Astrocyte (in vitro differentiated cells and primary cell): ENCODE measurements around the gene AQP12B. TPM values are rescaled to one million over a fixed set of nuclear protein-coding genes. Genes with fewer than 3 reads are reported as not detected.

Experiments used
- DNase-seq: peaks from one replicate; pipeline ENCODE4 v3.0.0-alpha.2; 2010; ENCODE audit warnings: low read depth
- FAIRE-seq: peaks from 2 replicates; lab custom pipeline; 2011; peaks lifted over from hg19 to GRCh38; lab: Jason Lieb, UNC
- H2AFZ ChIP-seq: 2 replicates; pipeline ENCODE4 v1.6.0; 2012; ENCODE audit warnings: low read depth, low read length, inconsistent platforms
- H3K27ac ChIP-seq: 2 replicates; pipeline ENCODE4 v1.5.1; 2011; ENCODE audit warnings: low read depth, low read length, inconsistent platforms
- H3K27me3 ChIP-seq: 2 replicates; pipeline ENCODE4 v1.6.0; 2011; ENCODE audit warnings: low read length, inconsistent platforms; ENCODE audit not compliant: insufficient read depth
- H3K36me3 ChIP-seq: 2 replicates; pipeline ENCODE4 v1.5.1; 2011; ENCODE audit warnings: low read length, inconsistent platforms; ENCODE audit not compliant: insufficient read depth
- H3K4me1 ChIP-seq: 2 replicates; pipeline ENCODE4 v1.5.1; 2011; ENCODE audit warnings: low read length, inconsistent platforms; ENCODE audit not compliant: insufficient read depth
- H3K4me2 ChIP-seq: 2 replicates; pipeline ENCODE4 v1.6.0; 2012; ENCODE audit warnings: low read length, inconsistent platforms
- H3K4me3 ChIP-seq: 2 replicates; pipeline ENCODE4 v1.5.1; 2011; ENCODE audit warnings: low read depth, mild to moderate bottlenecking, low read length, inconsistent platforms; ENCODE audit not compliant: insufficient read depth
- H3K79me2 ChIP-seq: 2 replicates; pipeline ENCODE4 v1.6.0; 2012; ENCODE audit warnings: mild to moderate bottlenecking, low read length, inconsistent platforms; ENCODE audit not compliant: insufficient read depth
- H3K9ac ChIP-seq: 2 replicates; pipeline ENCODE4 v1.6.0; 2012; ENCODE audit warnings: mild to moderate bottlenecking, low read length, inconsistent platforms
- H3K9me3 ChIP-seq: 2 replicates; pipeline ENCODE4 v1.5.1; 2012; ENCODE audit warnings: low read depth, mild to moderate bottlenecking, low read length, inconsistent platforms; ENCODE audit not compliant: insufficient read depth
- H4K20me1 ChIP-seq: 2 replicates; pipeline ENCODE4 v1.6.0; 2012; ENCODE audit warnings: low read length, inconsistent platforms; ENCODE audit not compliant: insufficient read depth
- H3K27ac Mint-ChIP-seq: one replicate; pipeline ENCODE4 v1.8.0; 2021; ENCODE audit warnings: mild to moderate bottlenecking, mixed read lengths; ENCODE audit not compliant: unreplicated experiment
- H3K27me3 Mint-ChIP-seq: one replicate; pipeline ENCODE4 v1.8.0; 2021; ENCODE audit warnings: low read depth, mixed read lengths; ENCODE audit not compliant: unreplicated experiment
- H3K36me3 Mint-ChIP-seq: one replicate; pipeline ENCODE4 v1.8.0; 2021; ENCODE audit warnings: low read depth, mixed read lengths; ENCODE audit not compliant: unreplicated experiment
- H3K4me1 Mint-ChIP-seq: one replicate; pipeline ENCODE4 v1.8.0; 2021; ENCODE audit warnings: low read depth, mixed read lengths; ENCODE audit not compliant: unreplicated experiment
- H3K4me3 Mint-ChIP-seq: one replicate; pipeline ENCODE4 v1.8.0; 2021; ENCODE audit warnings: mild to moderate bottlenecking, moderate library complexity, mixed read lengths; ENCODE audit not compliant: unreplicated experiment
- H3K9me3 Mint-ChIP-seq: one replicate; pipeline ENCODE4 v1.8.0; 2021; ENCODE audit warnings: mild to moderate bottlenecking, mixed read lengths; ENCODE audit not compliant: unreplicated experiment
- EZH2 ChIP-seq: IDR thresholded peaks from 2 replicates; pipeline ENCODE4 v1.6.1; 2012; ENCODE audit warnings: mild to moderate bottlenecking, low read length, inconsistent platforms; ENCODE audit not compliant: insufficient read depth
- total RNA-seq: library from RNA; stranded (reverse); gene quantifications from 2 replicates; pipeline ENCODE4 v1.2.1, GENCODE V29; 2021
- TF ChIP-seq, protein P1 (sequence below): IDR thresholded peaks from 2 replicates; pipeline ENCODE4 v1.5.1; 2011; ENCODE audit warnings: low read depth, mild to moderate bottlenecking, inconsistent platforms, low read length, moderate library complexity; ENCODE audit not compliant: insufficient read depth

The AQP12B gene
- total RNA-seq, 1 donor from 2014 or later: not detected

DNA sequence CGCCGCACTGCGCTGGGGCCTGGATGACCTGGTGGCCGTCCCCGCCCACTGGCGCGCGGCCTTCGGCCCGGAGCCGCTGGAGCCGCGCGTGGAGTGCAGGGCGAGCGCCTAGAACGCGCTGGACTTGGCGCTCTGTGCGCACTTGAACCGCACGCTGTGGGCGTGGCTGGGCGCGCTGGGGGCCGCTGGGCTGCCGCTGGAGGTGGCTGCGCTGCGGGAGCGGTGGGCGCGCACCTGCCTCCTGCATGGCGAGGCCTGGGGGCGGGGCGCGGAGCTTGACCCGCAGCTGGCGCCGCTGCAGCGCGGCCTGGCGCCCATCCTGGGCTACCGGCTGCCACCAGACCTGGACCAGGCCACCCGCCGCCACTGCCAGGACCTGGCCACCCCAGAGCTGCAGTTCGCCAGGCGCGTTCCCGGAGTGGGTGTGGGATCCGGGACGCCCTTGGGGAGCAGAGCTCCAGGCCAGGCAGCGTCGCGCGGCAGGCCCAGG, 9.9 kb downstream of the AQP12B start:
- FAIRE-seq (no peak), DNase-seq (no peak)
- no peak overlapping the region for H3K9ac ChIP-seq
- H3K27me3 Mint-ChIP-seq: peaks cover 34% of the 10 kb centered on the region
- no peak overlapping the region for H3K4me3 ChIP-seq
- no peak overlapping the region for H3K27ac Mint-ChIP-seq
- H3K36me3 ChIP-seq: no peaks in the 10 kb centered on the region
- no peaks in the 10 kb centered on the region for H3K4me1 Mint-ChIP-seq
- peaks cover 24% of the 10 kb centered on the region for H3K27me3 ChIP-seq
- no peak for TF ChIP-seq EZH2
- TF ChIP-seq, protein P1, sequence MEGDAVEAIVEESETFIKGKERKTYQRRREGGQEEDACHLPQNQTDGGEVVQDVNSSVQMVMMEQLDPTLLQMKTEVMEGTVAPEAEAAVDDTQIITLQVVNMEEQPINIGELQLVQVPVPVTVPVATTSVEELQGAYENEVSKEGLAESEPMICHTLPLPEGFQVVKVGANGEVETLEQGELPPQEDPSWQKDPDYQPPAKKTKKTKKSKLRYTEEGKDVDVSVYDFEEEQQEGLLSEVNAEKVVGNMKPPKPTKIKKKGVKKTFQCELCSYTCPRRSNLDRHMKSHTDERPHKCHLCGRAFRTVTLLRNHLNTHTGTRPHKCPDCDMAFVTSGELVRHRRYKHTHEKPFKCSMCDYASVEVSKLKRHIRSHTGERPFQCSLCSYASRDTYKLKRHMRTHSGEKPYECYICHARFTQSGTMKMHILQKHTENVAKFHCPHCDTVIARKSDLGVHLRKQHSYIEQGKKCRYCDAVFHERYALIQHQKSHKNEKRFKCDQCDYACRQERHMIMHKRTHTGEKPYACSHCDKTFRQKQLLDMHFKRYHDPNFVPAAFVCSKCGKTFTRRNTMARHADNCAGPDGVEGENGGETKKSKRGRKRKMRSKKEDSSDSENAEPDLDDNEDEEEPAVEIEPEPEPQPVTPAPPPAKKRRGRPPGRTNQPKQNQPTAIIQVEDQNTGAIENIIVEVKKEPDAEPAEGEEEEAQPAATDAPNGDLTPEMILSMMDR: no peak
- no peaks in the 10 kb centered on the region for H3K36me3 Mint-ChIP-seq
- H3K4me2 ChIP-seq: no peak overlapping the region
- H3K4me3 Mint-ChIP-seq: no peak overlapping the region
- no peaks in the 10 kb centered on the region for H3K4me1 ChIP-seq
- no peaks in the 10 kb centered on the region for H3K79me2 ChIP-seq
- no peaks in the 10 kb centered on the region for H3K9me3 ChIP-seq
- H3K9me3 Mint-ChIP-seq: no peaks in the 10 kb centered on the region
- H3K27ac ChIP-seq: no peak overlapping the region
- H4K20me1 ChIP-seq: no peaks in the 10 kb centered on the region
- H2AFZ ChIP-seq: no peak overlapping the region

DNA sequence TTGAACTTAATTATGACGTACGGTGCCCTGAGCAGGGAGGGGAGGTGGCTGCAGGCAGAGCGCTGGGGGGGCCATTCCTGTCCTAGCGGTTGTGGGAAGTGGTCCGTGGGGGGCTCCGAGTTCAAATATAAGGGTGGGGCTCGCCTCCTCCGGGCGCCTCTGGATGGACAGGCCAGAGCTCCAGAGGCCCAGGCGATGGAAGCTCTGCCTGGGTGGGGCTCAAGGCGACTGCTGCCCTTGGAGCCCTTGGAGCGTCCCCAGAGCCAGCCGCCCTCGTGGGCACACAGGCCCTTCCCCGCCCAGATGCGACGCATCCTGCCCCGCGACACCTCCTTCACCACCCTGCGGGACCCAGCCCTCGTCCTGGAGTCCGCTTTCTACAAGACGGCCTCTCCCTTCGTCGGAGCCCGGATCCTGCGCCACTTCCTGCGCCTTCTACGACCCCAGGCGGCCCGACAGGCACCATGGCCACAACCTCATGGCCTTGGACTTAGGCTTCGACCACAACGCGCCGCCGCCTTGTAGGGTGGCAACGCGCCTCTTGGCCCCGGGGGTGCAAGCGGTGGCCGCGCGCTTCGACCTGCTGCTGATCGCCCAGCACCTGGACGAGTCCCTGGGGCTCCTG, 10.5 kb downstream of the AQP12B start:
- H3K4me2 ChIP-seq: no peak overlapping the region
- no peak for FAIRE-seq
- no peak overlapping the region for H3K4me3 ChIP-seq
- H3K36me3 Mint-ChIP-seq: no peaks in the 10 kb centered on the region
- H3K27me3 ChIP-seq: peaks cover 24% of the 10 kb centered on the region
- H3K9me3 Mint-ChIP-seq: no peaks in the 10 kb centered on the region
- no peak overlapping the region for H3K27ac ChIP-seq
- H3K9me3 ChIP-seq: no peaks in the 10 kb centered on the region
- H3K27ac Mint-ChIP-seq: no peak overlapping the region
- H3K9ac ChIP-seq: no peak overlapping the region
- no peak overlapping the region for H2AFZ ChIP-seq
- no peaks in the 10 kb centered on the region for H4K20me1 ChIP-seq
- no peak for TF ChIP-seq EZH2
- TF ChIP-seq, protein P1: no peak
- H3K27me3 Mint-ChIP-seq: peaks cover 34% of the 10 kb centered on the region
- no peaks in the 10 kb centered on the region for H3K79me2 ChIP-seq
- no peaks in the 10 kb centered on the region for H3K36me3 ChIP-seq
- H3K4me3 Mint-ChIP-seq: no peak overlapping the region
- no peaks in the 10 kb centered on the region for H3K4me1 Mint-ChIP-seq
- no peak for DNase-seq
- H3K4me1 ChIP-seq: no peaks in the 10 kb centered on the region

DNA sequence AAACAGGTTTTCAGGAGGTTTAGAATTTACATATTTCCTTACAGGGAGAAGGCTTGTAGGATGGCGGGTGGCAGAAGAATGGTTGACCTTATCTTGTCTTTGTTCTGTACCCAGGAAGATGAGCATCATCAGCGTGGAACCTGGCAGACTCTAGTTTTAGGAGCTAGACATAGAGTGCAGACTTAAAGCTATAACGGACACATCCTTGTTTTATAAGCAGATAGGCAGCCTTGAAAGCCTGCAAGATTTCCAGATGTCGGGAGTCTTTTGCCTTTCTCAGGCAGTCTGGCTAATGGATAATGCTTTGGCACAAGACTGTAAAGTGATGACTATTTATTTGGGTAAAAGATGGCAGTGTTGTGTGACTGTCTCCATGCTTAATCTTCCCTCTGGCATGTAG, 11.7 kb downstream of the AQP12B start:
- Histone ChIP-seq H3K9ac (no peak overlapping the region), H3K36me3 (no peaks in the 10 kb centered on the region), H3K9me3 (no peaks in the 10 kb centered on the region), H3K4me2 (no peak overlapping the region), H3K4me1 (no peaks in the 10 kb centered on the region), H3K27ac (no peak overlapping the region), H3K79me2 (no peaks in the 10 kb centered on the region), H4K20me1 (no peaks in the 10 kb centered on the region), H3K4me3 (no peak overlapping the region), H2AFZ (no peak overlapping the region), H3K27me3 (peaks cover 29% of the 10 kb centered on the region)
- H3K27me3 Mint-ChIP-seq: peaks cover 43% of the 10 kb centered on the region
- H3K4me1 Mint-ChIP-seq: no peaks in the 10 kb centered on the region
- H3K4me3 Mint-ChIP-seq: no peak overlapping the region
- TF ChIP-seq, protein P1: no peak
- no peak for TF ChIP-seq EZH2
- no peaks in the 10 kb centered on the region for H3K36me3 Mint-ChIP-seq
- DNase-seq: no peak
- no peak for FAIRE-seq
- no peaks in the 10 kb centered on the region for H3K9me3 Mint-ChIP-seq
- no peak overlapping the region for H3K27ac Mint-ChIP-seq
